Mucosa of descending colon (tissue), 3 donors: ENCODE results near the gene PAPPA2. TPM values are rescaled to one million over a fixed set of nuclear protein-coding genes. Genes with fewer than 3 reads are reported as not detected.

Experiments
- ATAC-seq: fragments of 200-7000 bp; cut with Tn5 transposase; one replicate; pipeline ENCODE4 v1.9.1; 2020; ENCODE audit warnings: mild to moderate bottlenecking, moderate library complexity
- DNase-seq, 3 donors: peaks; one replicate each; pipeline ENCODE4 v3.0.0-alpha.2; 2020
- H3K36me3 ChIP-seq: fragments of 200-600 bp; one replicate; pipeline ENCODE4 v1.8.0; 2021; ENCODE audit warnings: low read depth, mild to moderate bottlenecking
- H3K4me1 ChIP-seq: fragments of 200-600 bp; one replicate; pipeline ENCODE4 v1.8.0; 2021; ENCODE audit warnings: low read depth, mild to moderate bottlenecking
- H3K4me3 ChIP-seq: fragments of 200-600 bp; one replicate; pipeline ENCODE4 v1.8.0; 2021; ENCODE audit warnings: mild to moderate bottlenecking
- H3K9me3 ChIP-seq: fragments of 200-600 bp; one replicate; pipeline ENCODE4 v1.8.0; 2021; ENCODE audit warnings: mild to moderate bottlenecking
- intact Hi-C, 2 donors: fragments of 100-400 bp; cut with DNase I in 1 of 2; cut with micrococcal nuclease in 1 of 2; formaldehyde crosslinking; loops; one replicate each; pipeline versions ENCODE4 v1.11.0 to v1.11.1; 2022; cut with DNase I, micrococcal nuclease
- total RNA-seq, 3 donors: library from RNA; stranded (reverse); fragmentation: NEBNext Ultra II Directional in 2 of 3; extraction: Animal tissue kit (Norgen Biotek cat#: 25700) in 2 of 3; gene quantifications; one replicate each; pipeline versions ENCODE4 v1.2.1 to v1.2.4, GENCODE V29; 2021 to 2023
- TF ChIP-seq, protein P1 (sequence below): fragments of 200-600 bp; IDR thresholded peaks from one replicate; pipeline ENCODE4 v1.8.0; 2022; ENCODE audit warnings: antibody characterized with exemption, mild to moderate bottlenecking
- donor health status: DM: no; HTN: no; CAD: no; lungs with moderate emphysema.
- donor health status: DM: no; HTN: no; CAD: no.
- donor health status: DM: no; HTN: yes; CAD: no.

The PAPPA2 gene
- total RNA-seq, 3 donors from 2014 or later: 1.0 to 5.1 (median 1.1) TPM

DNA sequence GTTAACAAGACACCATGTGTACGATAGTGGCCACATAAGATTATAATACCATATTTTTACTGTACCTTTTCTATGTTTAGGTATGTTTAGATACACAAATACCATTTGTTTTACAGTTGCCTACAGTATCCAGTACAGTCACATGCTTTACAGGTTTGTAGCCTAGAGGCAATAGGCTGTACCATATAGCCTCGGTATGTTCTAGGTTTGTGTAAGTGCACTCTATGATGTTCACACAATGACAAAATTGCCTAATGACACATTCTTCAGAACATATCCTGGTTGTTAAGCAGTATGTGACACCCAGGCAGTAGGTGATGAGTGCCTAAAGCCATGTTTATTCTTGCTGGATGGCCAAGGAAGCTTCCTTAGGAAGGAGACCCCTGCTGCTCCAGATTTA lies 111.8 kb downstream of the PAPPA2 start:
- no peak overlapping the region for H3K4me3 ChIP-seq
- no peak for DNase-seq
- no peaks in the 10 kb centered on the region for H3K4me1 ChIP-seq
- H3K36me3 ChIP-seq: no peaks in the 10 kb centered on the region
- H3K9me3 ChIP-seq: no peaks in the 10 kb centered on the region
- TF ChIP-seq, protein P1, sequence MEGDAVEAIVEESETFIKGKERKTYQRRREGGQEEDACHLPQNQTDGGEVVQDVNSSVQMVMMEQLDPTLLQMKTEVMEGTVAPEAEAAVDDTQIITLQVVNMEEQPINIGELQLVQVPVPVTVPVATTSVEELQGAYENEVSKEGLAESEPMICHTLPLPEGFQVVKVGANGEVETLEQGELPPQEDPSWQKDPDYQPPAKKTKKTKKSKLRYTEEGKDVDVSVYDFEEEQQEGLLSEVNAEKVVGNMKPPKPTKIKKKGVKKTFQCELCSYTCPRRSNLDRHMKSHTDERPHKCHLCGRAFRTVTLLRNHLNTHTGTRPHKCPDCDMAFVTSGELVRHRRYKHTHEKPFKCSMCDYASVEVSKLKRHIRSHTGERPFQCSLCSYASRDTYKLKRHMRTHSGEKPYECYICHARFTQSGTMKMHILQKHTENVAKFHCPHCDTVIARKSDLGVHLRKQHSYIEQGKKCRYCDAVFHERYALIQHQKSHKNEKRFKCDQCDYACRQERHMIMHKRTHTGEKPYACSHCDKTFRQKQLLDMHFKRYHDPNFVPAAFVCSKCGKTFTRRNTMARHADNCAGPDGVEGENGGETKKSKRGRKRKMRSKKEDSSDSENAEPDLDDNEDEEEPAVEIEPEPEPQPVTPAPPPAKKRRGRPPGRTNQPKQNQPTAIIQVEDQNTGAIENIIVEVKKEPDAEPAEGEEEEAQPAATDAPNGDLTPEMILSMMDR: no peak
- intact Hi-C loops: no loop called here
- ATAC-seq: no peak

DNA sequence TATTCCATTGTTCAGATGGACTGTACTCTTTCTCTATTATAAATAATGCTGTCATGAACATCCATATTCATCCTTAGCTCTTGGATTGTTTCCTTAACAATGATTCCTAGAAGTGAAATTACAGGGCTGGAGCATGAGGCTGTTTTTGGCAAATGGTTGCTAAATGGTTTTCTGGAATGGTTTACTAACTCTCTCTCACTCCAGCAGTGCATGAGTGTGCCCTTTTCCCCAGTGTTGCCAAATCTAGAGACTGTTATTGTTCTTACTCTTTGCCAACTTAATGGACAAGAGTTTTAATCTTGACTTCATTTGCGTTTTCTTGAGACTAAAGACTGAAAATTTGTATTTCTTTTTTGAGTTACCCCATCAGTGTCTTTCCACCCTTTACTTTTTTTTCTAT lies 113.0 kb downstream of the PAPPA2 start:
- intact Hi-C loops: no loop called here
- Histone ChIP-seq H3K4me1 (no peaks in the 10 kb centered on the region), H3K9me3 (no peaks in the 10 kb centered on the region), H3K36me3 (no peaks in the 10 kb centered on the region), H3K4me3 (no peak overlapping the region)
- TF ChIP-seq, protein P1: no peak
- no peak for ATAC-seq
- no peak for DNase-seq

DNA sequence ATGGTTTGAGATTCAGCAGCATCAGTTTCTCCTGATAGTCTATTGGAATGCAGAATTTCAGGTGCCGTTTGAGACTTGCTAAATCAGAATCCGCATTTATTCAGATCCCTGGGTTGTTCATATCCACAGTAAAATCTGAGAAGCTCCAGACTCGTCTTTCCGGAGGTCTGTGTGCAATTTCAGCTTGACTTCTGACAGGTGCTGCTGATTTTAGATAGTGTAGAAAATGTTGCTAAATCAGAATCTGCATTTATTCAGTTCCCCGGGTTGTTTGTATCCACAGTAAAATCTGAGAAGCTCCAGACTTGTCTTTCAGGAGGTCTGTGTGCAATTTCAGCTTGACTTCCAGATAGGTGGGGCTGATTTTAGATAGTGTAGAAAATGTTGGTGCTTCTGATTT lies 113.7 kb downstream of the PAPPA2 start:
- Histone ChIP-seq H3K9me3 (no peaks in the 10 kb centered on the region), H3K36me3 (no peaks in the 10 kb centered on the region), H3K4me3 (no peak overlapping the region), H3K4me1 (no peaks in the 10 kb centered on the region)
- TF ChIP-seq, protein P1: no peak
- ATAC-seq (no peak), DNase-seq (no peak)
- intact Hi-C loops: no loop called here

DNA sequence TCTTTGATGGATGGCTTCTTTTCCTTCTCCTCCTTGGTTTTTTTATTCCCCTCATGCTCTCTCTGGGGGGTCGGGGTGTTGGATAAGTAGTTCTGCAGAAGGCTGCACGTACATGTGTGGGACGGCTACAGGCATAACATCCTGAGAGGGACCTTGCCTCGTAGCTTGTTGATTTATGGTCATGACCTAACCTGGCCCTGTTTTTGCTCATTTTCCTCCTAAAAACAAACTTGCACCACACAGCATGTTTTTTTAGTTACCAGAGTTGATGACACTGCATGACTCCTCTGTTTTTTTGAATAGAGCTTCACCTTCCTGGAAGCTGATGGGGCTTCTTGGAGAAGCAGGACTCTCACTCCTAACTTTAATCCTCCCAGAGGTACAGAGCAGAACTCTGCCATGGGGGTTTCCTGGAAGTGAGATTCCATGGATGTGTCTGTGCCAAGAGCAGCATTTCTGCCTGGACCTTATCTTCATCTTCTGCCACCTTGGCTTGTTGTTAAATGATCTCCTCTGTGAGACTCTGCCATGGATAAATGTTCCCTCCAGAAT lies 114.7 kb downstream of the PAPPA2 start:
- H3K4me3 ChIP-seq: no peak overlapping the region
- ATAC-seq: no peak
- intact Hi-C loops: no loop called here
- H3K4me1 ChIP-seq: no peaks in the 10 kb centered on the region
- TF ChIP-seq, protein P1: no peak
- H3K9me3 ChIP-seq: no peaks in the 10 kb centered on the region
- no peaks in the 10 kb centered on the region for H3K36me3 ChIP-seq
- DNase-seq: no peak

DNA sequence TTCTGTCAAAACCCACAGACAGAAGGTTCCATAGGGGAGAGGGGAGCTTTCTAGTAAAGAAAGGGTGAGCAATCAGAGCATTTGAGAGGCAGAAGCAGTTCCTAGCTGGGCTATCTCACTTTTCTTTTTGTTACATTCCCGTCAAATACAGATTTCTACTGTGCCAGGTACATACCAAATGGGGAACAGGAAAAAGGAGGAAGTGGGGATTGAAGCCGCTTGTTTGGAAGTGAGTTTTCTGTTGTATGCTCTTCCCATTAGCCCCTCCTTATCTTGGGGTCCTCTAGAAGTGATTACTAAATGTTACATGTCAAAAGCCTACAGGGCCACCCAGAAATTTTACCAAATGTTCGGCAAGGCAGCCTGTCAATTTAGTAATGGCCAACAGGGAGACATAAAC lies 116.1 kb downstream of the PAPPA2 start:
- Histone ChIP-seq H3K9me3 (no peaks in the 10 kb centered on the region), H3K4me1 (no peaks in the 10 kb centered on the region), H3K4me3 (no peak overlapping the region), H3K36me3 (no peaks in the 10 kb centered on the region)
- ATAC-seq (no peak), DNase-seq (no peak)
- TF ChIP-seq, protein P1: no peak
- intact Hi-C loops: no loop called here

DNA sequence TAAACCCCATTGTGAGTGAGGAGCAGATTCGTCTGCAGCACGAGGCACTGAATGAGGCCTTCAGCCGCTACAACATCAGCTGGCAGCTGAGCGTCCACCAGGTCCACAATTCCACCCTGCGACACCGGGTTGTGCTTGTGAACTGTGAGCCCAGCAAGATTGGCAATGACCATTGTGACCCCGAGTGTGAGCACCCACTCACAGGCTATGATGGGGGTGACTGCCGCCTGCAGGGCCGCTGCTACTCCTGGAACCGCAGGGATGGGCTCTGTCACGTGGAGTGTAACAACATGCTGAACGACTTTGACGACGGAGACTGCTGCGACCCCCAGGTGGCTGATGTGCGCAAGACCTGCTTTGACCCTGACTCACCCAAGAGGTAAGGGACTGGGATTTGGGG lies 132.2 kb downstream of the PAPPA2 start:
- intact Hi-C loops: no loop called here
- no peak for ATAC-seq

More for the DNA sequence above, 132.2 kb downstream of the PAPPA2 start:
- no peak overlapping the region for H3K4me3 ChIP-seq
- H3K4me1 ChIP-seq: no peaks in the 10 kb centered on the region
- TF ChIP-seq, protein P1: no peak
- H3K36me3 ChIP-seq: no peaks in the 10 kb centered on the region
- no peaks in the 10 kb centered on the region for H3K9me3 ChIP-seq
- DNase-seq: no peak
